Muscle layer of colon (tissue), 2 donors: ENCODE results near the gene ALPL.

ENCODE experiments used
- H3K27ac ChIP-seq: one replicate; pipeline ENCODE4 v1.7.0; 2013; ENCODE audit warnings: low read depth, mild to moderate bottlenecking, low read length, moderate library complexity
- H3K27me3 ChIP-seq, 2 donors: one replicate each; pipeline ENCODE4 v1.7.0; 2013; ENCODE audit warnings: low read length in 2 of 2, mild to moderate bottlenecking in 2 of 2; ENCODE audit not compliant: insufficient read depth in 2 of 2, control insufficient read depth in 1 of 2
- H3K36me3 ChIP-seq: one replicate; pipeline ENCODE4 v1.7.0; 2013; ENCODE audit warnings: mild to moderate bottlenecking, low read length; ENCODE audit not compliant: insufficient read depth
- H3K4me1 ChIP-seq: one replicate; pipeline ENCODE4 v1.7.0; 2013; ENCODE audit warnings: mild to moderate bottlenecking, low read length; ENCODE audit not compliant: insufficient read depth
- H3K4me3 ChIP-seq, 2 donors: one replicate each; pipeline ENCODE4 v1.7.0; 2013; ENCODE audit warnings: low read length in 2 of 2, low read depth in 1 of 2, mild to moderate bottlenecking in 1 of 2, moderate library complexity in 1 of 2
- H3K9ac ChIP-seq: one replicate; pipeline ENCODE4 v1.7.0; 2013; ENCODE audit warnings: low read length
- H3K9me3 ChIP-seq: one replicate; pipeline ENCODE4 v1.7.0; 2013; ENCODE audit warnings: mild to moderate bottlenecking, low read length
- donor health status: abdominal sarcoma.
- donor health status: Adenocarcinoma of cecum.

The ALPL gene

GRCh38 chr1:21585037-21585436 is 75.8 kb downstream of the ALPL start:
- Histone ChIP-seq H3K9me3 (no peaks in the 10 kb centered on the region), H3K27ac (no peak overlapping the region), H3K27me3 (peaks cover 0 to 18% of the 10 kb centered on the region in 2 donors), H3K9ac (no peak overlapping the region), H3K4me3 (no peak overlapping the region), H3K4me1 (no peaks in the 10 kb centered on the region), H3K36me3 (no peaks in the 10 kb centered on the region)

DNA sequence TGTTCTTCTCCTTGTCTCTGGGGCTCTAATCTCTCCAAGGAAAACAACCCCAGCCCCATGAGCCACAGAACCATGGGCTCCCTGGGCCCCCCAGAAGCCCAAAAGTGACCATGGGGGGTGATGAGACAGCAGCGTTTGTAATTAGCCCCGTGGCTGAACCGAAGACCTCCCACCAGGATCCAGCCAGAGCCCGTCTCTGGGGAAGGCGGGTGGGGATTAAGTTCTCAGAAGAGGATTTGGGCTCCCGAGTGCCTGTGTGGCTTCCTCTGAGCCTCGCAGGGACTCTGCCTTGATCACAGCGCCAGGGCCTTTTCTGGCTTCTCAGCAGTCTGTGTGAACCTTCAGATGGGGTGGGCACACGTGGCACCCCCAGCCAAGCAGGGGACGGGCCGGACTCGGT is 77.0 kb downstream of the ALPL start:
- Histone ChIP-seq H3K9me3 (no peaks in the 10 kb centered on the region), H3K4me1 (no peaks in the 10 kb centered on the region), H3K36me3 (no peaks in the 10 kb centered on the region), H3K27ac (no peak overlapping the region), H3K4me3 (no peak overlapping the region), H3K27me3 (peaks cover 0 to 24% of the 10 kb centered on the region in 2 donors), H3K9ac (no peak overlapping the region)

- no peaks in the 10 kb centered on the region for H3K36me3 ChIP-seq
- no peaks in the 10 kb centered on the region for H3K4me1 ChIP-seq
- no peak overlapping the region for H3K9ac ChIP-seq
- H3K27me3 ChIP-seq, result peaks cover 0 to 30% of the 10 kb centered on the region in 2 donors
- no peak overlapping the region for H3K4me3 ChIP-seq
- H3K9me3 ChIP-seq, result no peaks in the 10 kb centered on the region
- H3K27ac ChIP-seq, result no peak overlapping the region
Observed at GRCh38 chr1:21586846-21587601, 77.8 kb downstream of the ALPL start.

- Histone ChIP-seq H3K9me3 (no peaks in the 10 kb centered on the region), H3K9ac (no peak overlapping the region), H3K27ac (no peak overlapping the region), H3K4me3 (no peak overlapping the region), H3K36me3 (no peaks in the 10 kb centered on the region), H3K27me3 (peaks cover 0 to 30% of the 10 kb centered on the region in 2 donors), H3K4me1 (no peaks in the 10 kb centered on the region)
Observed at GRCh38 chr1:21587602-21587953, 78.4 kb downstream of the ALPL start.

- peaks cover 0 to 30% of the 10 kb centered on the region in 2 donors for H3K27me3 ChIP-seq
- H3K4me3 ChIP-seq, result no peak overlapping the region
- H3K9ac ChIP-seq, result no peak overlapping the region
- no peaks in the 10 kb centered on the region for H3K9me3 ChIP-seq
- no peaks in the 10 kb centered on the region for H3K36me3 ChIP-seq
- H3K27ac ChIP-seq, result no peak overlapping the region
- no peaks in the 10 kb centered on the region for H3K4me1 ChIP-seq
Observed at GRCh38 chr1:21589618-21590017, 80.4 kb downstream of the ALPL start.

DNA sequence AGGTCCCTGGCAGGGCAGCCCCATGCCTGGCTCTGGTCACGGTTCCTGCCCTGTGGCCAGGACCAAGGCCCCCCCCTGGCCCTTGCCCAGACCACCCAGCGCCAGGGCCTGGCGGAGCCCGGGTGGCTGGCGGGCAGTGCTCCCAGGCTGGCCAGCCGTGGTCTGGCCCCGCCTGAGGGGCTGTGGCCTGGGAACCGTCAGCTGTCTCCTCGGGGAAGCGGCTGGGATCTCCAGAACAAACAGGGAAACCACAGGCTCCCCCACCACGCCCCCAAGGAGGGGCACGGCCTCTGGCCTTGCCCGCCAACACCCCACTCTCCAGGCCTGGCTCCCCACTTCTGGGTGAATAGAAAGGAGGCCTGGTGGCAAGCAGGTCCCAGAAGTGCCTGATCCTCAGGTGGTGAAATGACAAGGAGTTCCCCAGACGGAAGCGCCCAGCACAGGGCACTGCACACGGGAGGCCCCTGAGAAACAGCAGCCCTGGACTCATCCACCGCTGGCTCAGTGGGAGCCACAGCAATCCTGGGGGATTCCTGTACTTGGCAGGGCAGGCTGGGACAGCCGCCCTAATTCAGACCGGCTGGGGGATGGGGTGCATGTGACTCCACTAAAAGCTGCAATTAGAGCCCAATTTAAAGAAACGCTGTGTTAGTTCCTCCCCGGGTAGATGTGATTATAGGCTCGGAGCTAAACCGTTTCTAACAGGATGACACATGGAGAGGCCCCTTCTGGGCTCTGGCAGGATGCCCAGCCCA is 81.1 kb downstream of the ALPL start:
- Histone ChIP-seq H3K27ac (no peak overlapping the region), H3K36me3 (no peaks in the 10 kb centered on the region), H3K9me3 (no peaks in the 10 kb centered on the region), H3K4me1 (no peaks in the 10 kb centered on the region), H3K27me3 (peaks cover 0 to 30% of the 10 kb centered on the region in 2 donors), H3K9ac (no peak overlapping the region), H3K4me3 (no peak overlapping the region)

- no peaks in the 10 kb centered on the region for H3K36me3 ChIP-seq
- no peak overlapping the region for H3K27ac ChIP-seq
- H3K27me3 ChIP-seq, result peaks cover 0 to 32% of the 10 kb centered on the region in 2 donors
- no peaks in the 10 kb centered on the region for H3K9me3 ChIP-seq
- H3K4me3 ChIP-seq, result no peak overlapping the region
- H3K4me1 ChIP-seq, result no peaks in the 10 kb centered on the region
- H3K9ac ChIP-seq, result no peak overlapping the region
Observed at GRCh38 chr1:21590934-21591333, 81.7 kb downstream of the ALPL start.

- Histone ChIP-seq H3K36me3 (no peaks in the 10 kb centered on the region), H3K4me1 (no peaks in the 10 kb centered on the region), H3K4me3 (no peak overlapping the region), H3K9ac (no peak overlapping the region), H3K27me3 (peaks cover 3 to 38% of the 10 kb centered on the region in 2 donors), H3K27ac (no peak overlapping the region), H3K9me3 (no peaks in the 10 kb centered on the region)
Observed at GRCh38 chr1:21592086-21592865, 83.1 kb downstream of the ALPL start.

- Histone ChIP-seq H3K27me3 (peaks cover 3 to 38% of the 10 kb centered on the region in 2 donors), H3K4me1 (no peaks in the 10 kb centered on the region), H3K9me3 (no peaks in the 10 kb centered on the region), H3K36me3 (no peaks in the 10 kb centered on the region), H3K9ac (no peak overlapping the region), H3K27ac (no peak overlapping the region), H3K4me3 (no peak overlapping the region)
Observed at GRCh38 chr1:21593231-21593630, 84.0 kb downstream of the ALPL start.

GRCh38 chr1:21594501-21594900 is 85.3 kb downstream of the ALPL start:
- H3K9me3 ChIP-seq, result no peaks in the 10 kb centered on the region
- no peaks in the 10 kb centered on the region for H3K36me3 ChIP-seq
- H3K4me1 ChIP-seq, result no peaks in the 10 kb centered on the region
- H3K27ac ChIP-seq, result no peak overlapping the region
- H3K27me3 ChIP-seq, result peaks cover 3 to 32% of the 10 kb centered on the region in 2 donors
- no peak overlapping the region for H3K9ac ChIP-seq
- H3K4me3 ChIP-seq, result no peak overlapping the region
